ENCODE data around the gene NACA. TPM values are rescaled to one million over a fixed set of nuclear protein-coding genes. Genes with fewer than 3 reads are reported as not detected.

NACA gene
- total and polyA plus RNA-seq, 8 donors: 305 to 892 (median 506) TPM

GRCh38 chr12:56718149-56718548 lies 7.0 kb downstream of the NACA start:
- FAIRE-seq (no peak), ATAC-seq (no peak), DNase-seq (no peak)
- intact Hi-C loops (cut with DNase I): no loop called here
- no peak overlapping the region for H3K4me3 ChIP-seq
- peaks cover 7 to 30% (median 15%) of the 10 kb centered on the region in 3 donors for H3K36me3 ChIP-seq
- TF ChIP-seq, protein P1, sequence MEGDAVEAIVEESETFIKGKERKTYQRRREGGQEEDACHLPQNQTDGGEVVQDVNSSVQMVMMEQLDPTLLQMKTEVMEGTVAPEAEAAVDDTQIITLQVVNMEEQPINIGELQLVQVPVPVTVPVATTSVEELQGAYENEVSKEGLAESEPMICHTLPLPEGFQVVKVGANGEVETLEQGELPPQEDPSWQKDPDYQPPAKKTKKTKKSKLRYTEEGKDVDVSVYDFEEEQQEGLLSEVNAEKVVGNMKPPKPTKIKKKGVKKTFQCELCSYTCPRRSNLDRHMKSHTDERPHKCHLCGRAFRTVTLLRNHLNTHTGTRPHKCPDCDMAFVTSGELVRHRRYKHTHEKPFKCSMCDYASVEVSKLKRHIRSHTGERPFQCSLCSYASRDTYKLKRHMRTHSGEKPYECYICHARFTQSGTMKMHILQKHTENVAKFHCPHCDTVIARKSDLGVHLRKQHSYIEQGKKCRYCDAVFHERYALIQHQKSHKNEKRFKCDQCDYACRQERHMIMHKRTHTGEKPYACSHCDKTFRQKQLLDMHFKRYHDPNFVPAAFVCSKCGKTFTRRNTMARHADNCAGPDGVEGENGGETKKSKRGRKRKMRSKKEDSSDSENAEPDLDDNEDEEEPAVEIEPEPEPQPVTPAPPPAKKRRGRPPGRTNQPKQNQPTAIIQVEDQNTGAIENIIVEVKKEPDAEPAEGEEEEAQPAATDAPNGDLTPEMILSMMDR (IDR thresholded peaks at IDR 0.05): no peak
- 86% methylated on average over 1 of the region's 1 CpG for WGBS, 2 donors
- no peaks in the 10 kb centered on the region for H3K9me3 ChIP-seq
- no peaks in the 10 kb centered on the region for H3K27me3 ChIP-seq
- H3K27ac ChIP-seq: no peak overlapping the region
- peaks cover 14 to 35% (median 27%) of the 10 kb centered on the region in 3 donors for H3K4me1 ChIP-seq

DNA sequence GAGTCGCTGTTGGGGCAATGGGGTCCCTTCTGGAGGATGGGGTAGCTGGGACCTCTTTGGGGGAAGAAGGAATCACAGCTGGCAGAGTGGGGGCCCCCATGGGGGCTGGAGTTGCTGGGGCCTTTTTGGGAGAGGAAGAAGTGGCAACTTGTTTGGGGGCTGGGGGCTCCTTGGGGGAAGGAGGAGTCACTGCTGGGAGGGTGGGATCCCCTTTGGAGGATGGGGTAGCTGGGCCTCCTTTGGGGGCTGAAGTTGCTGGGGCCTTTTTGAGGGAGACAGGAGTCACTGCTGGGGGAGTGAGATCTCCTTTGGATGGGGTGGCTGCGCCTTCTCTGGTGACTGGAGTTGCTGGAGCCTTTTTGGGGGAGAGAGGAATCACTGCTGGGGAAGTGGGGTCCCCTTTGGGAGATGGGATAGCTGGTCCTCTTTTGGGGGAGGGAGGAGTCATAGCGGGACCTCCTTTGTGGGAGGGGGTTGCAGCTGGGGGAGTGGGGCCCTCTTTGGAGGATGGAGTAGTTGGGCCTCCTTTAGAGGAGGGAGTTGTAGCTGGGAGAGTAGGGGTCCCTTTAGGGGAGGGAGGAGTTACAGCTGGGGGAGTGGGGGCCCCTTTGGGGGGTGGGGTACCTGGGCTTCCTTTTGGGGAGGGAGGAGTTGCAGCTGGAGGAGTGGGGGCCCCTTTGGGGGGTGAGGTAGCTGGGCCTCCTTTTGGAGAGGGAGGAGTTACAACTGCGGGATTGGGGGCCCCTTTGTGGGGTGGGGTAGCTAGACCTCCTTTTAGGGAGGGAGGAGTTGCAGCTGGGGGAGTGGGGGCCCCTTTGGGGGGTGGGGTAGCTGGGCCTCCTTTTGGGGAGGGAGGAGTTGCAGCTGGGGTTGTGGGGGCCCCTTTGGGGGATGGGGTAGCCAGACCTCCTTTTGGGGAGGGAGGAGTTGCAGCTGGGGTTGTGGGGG lies 7.9 kb downstream of the NACA start:
- WGBS, 2 donors: 84 to 88% methylated on average over 4 of the region's 4 CpGs
- peaks cover 12 to 40% (median 23%) of the 10 kb centered on the region in 3 donors for H3K36me3 ChIP-seq

GRCh38 chr12:56716458-56716857 lies 8.6 kb downstream of the NACA start:
- Histone ChIP-seq H3K4me1 (peaks cover 0 to 18% (median 10%) of the 10 kb centered on the region in 3 donors), H3K4me3 (no peak overlapping the region), H3K27ac (no peak overlapping the region), H3K36me3 (peaks cover 12 to 47% (median 23%) of the 10 kb centered on the region in 3 donors), H3K27me3 (no peaks in the 10 kb centered on the region), H3K9me3 (no peaks in the 10 kb centered on the region)
- WGBS, 2 donors: 79 to 81% methylated on average over 1 of the region's 1 CpG
- ATAC-seq (no peak), DNase-seq (peak in 1 of 6 donors; percentile 15), FAIRE-seq (no peak)
- intact Hi-C loops (cut with DNase I): no loop called here
- TF ChIP-seq, protein P1 (IDR thresholded peaks at IDR 0.05): no peak

More for the DNA sequence above, 7.9 kb downstream of the NACA start:
- DNase-seq (peak in 1 of 6 donors; percentile 15), FAIRE-seq (no peak), ATAC-seq (no peak)
- peaks cover 7 to 25% (median 18%) of the 10 kb centered on the region in 3 donors for H3K4me1 ChIP-seq
- no peak overlapping the region for H3K4me3 ChIP-seq
- H3K27ac ChIP-seq: no peak overlapping the region
- no peaks in the 10 kb centered on the region for H3K27me3 ChIP-seq
- no peaks in the 10 kb centered on the region for H3K9me3 ChIP-seq
- intact Hi-C loops (cut with DNase I): no loop called here
- TF ChIP-seq, protein P1 (IDR thresholded peaks at IDR 0.05): no peak

GRCh38 chr12:56715798-56716197 lies 9.3 kb downstream of the NACA start:
- DNase-seq: peak in 1 of 6 donors; percentile 25
- Histone ChIP-seq H3K36me3 (peaks cover 12 to 51% (median 23%) of the 10 kb centered on the region in 3 donors), H3K4me1 (peaks cover 0 to 14% (median 8%) of the 10 kb centered on the region in 3 donors), H3K27ac (no peak overlapping the region), H3K27me3 (no peaks in the 10 kb centered on the region), H3K9me3 (no peaks in the 10 kb centered on the region), H3K4me3 (no peak overlapping the region)
- TF ChIP-seq, protein P1 (IDR thresholded peaks at IDR 0.05): no peak
- WGBS, 2 donors: 72 to 81% methylated on average over 8 of the region's 8 CpGs
- FAIRE-seq: no peak
- ATAC-seq: peak in 1 of 4 donors; percentile 7
- intact Hi-C loops (cut with DNase I): no loop called here

All from pancreas (tissue), 10 donors.